B cell (primary cell): Measurements from ENCODE around the gene MTMR6. TPM values are rescaled to one million over a fixed set of nuclear protein-coding genes. Genes with fewer than 3 reads are reported as not detected.

Source experiments
- ATAC-seq: fragments of 200-7000 bp; cut with Tn5 transposase; one replicate; pipeline ENCODE4 v1.10.0; 2021; ENCODE audit warnings: low read depth, mild to moderate bottlenecking, moderate number of reproducible peaks, moderate library complexity
- CTCF ChIA-PET: fragments of 350-600 bp; sonication (Branson Sonifier 250); formaldehyde crosslinking; loops from one replicate; lab custom pipeline; 2021; ENCODE audit warnings: antibody characterized with exemption, inconsistent platforms; lab: Charles Lee
- POLR2A ChIA-PET: fragments of 350-600 bp; sonication (Branson Sonifier 250); formaldehyde crosslinking; loops from one replicate; lab custom pipeline; 2021; ENCODE audit warnings: antibody characterized with exemption; lab: Charles Lee
- DNase-seq: peaks from one replicate; pipeline ENCODE4 v3.0.0; 2013
- H2AFZ ChIP-seq: 2 replicates; pipeline ENCODE4 v1.6.1; 2012; ENCODE audit warnings: mild to moderate bottlenecking, low read depth, low read length; ENCODE audit not compliant: insufficient read depth, poor library complexity, severe bottlenecking
- H3K27ac ChIP-seq, 2 donors: 1 replicate in 1 of 2; 2 replicates in 1 of 2; pipeline ENCODE4 v1.5.1; 2012 to 2013; ENCODE audit warnings: low read length in 2 of 2, mild to moderate bottlenecking in 2 of 2, moderate library complexity in 1 of 2
- H3K27me3 ChIP-seq, 4 experiments: fragments of 200-600 bp in 1 of 4; sonication (generic) in 1 of 4; replicated peaks in 1 of 4; 1 replicate in 2 of 4; 2 replicates in 2 of 4; pipeline versions ENCODE4 v1.6.1 to v1.7.0; 2013 to 2016; ENCODE audit warnings: low read length in 3 of 4, mild to moderate bottlenecking in 2 of 4, mixed read lengths in 1 of 4, moderate library complexity in 1 of 4; ENCODE audit not compliant: insufficient read depth in 4 of 4, control insufficient read depth in 3 of 4; ENCODE audit errors: control extremely low read depth in 1 of 4
- H3K36me3 ChIP-seq, 2 experiments: replicated peaks in 1 of 2; 1 replicate in 1 of 2; 2 replicates in 1 of 2; pipeline versions ENCODE4 v1.6.1 to v1.7.1; 2013; ENCODE audit warnings: low read length in 1 of 2; ENCODE audit not compliant: insufficient read depth in 2 of 2, control insufficient read depth in 1 of 2; ENCODE audit errors: control extremely low read depth in 1 of 2, extremely low read depth in 1 of 2
- H3K4me1 ChIP-seq, 2 donors: fragments of 200-600 bp in 1 of 2; sonication (generic) in 1 of 2; 1 replicate in 1 of 2; 2 replicates in 1 of 2; pipeline versions ENCODE4 v1.5.1 to v1.6.1; 2013 to 2017; ENCODE audit warnings: low read length in 2 of 2; ENCODE audit not compliant: control insufficient read depth in 2 of 2, insufficient read depth in 2 of 2
- H3K4me2 ChIP-seq: replicated peaks from 2 replicates; pipeline ENCODE3; 2012; ENCODE audit warnings: mild to moderate bottlenecking, low read depth, low read length; ENCODE audit not compliant: poor library complexity, severe bottlenecking
- H3K4me3 ChIP-seq, 5 experiments: fragments of 200-600 bp in 1 of 5; sonication (generic) in 1 of 5; 1 replicate in 3 of 5; 2 replicates in 2 of 5; pipeline versions ENCODE4 v1.5.1 to v1.7.0; 2011 to 2016; ENCODE audit warnings: low read length in 4 of 5, mild to moderate bottlenecking in 4 of 5, low read depth in 2 of 5, control low read depth in 1 of 5, moderate library complexity in 1 of 5; ENCODE audit not compliant: insufficient read depth in 1 of 5; ENCODE audit errors: control extremely low read depth in 1 of 5, extremely low read depth in 1 of 5
- H3K79me2 ChIP-seq: fragments of 200-600 bp; sonication (generic); one replicate; pipeline ENCODE4 v1.6.0; 2016; ENCODE audit warnings: low read length; ENCODE audit not compliant: control insufficient read depth, insufficient read depth
- H3K9ac ChIP-seq: fragments of 200-600 bp; sonication (generic); 2 replicates; pipeline ENCODE4 v1.6.1; 2017; ENCODE audit warnings: mild to moderate bottlenecking, low read length, moderate library complexity
- H3K9me3 ChIP-seq, 3 donors: one replicate each; pipeline versions ENCODE4 v1.6.1 to v1.7.1; 2013; ENCODE audit warnings: low read length in 2 of 3; ENCODE audit not compliant: control insufficient read depth in 2 of 3, insufficient read depth in 1 of 3; ENCODE audit errors: control extremely low read depth in 1 of 3
- H4K20me1 ChIP-seq: 2 replicates; pipeline ENCODE4 v1.6.0; 2012; ENCODE audit warnings: mild to moderate bottlenecking, low read length; ENCODE audit not compliant: insufficient read depth, control insufficient read depth, poor library complexity, severe bottlenecking
- H3K27ac Mint-ChIP-seq: one replicate; pipeline ENCODE4 v1.8.0; 2021; ENCODE audit warnings: mixed read lengths
- H3K27me3 Mint-ChIP-seq: one replicate; pipeline ENCODE4 v1.8.0; 2021; ENCODE audit warnings: mixed read lengths
- H3K4me1 Mint-ChIP-seq: one replicate; pipeline ENCODE4 v1.8.0; 2021; ENCODE audit warnings: mixed read lengths
- H3K4me3 Mint-ChIP-seq: one replicate; pipeline ENCODE4 v1.8.0; 2021; ENCODE audit warnings: mixed read lengths
- H3K9me3 Mint-ChIP-seq: one replicate; pipeline ENCODE4 v1.8.0; 2022; ENCODE audit warnings: mixed read lengths; ENCODE audit not compliant: insufficient read depth
- EZH2 ChIP-seq: IDR thresholded peaks from 2 replicates; pipeline ENCODE4 v1.6.1; 2012; ENCODE audit warnings: borderline replicate concordance, low read depth, mild to moderate bottlenecking, moderate library complexity, low read length; ENCODE audit not compliant: insufficient read depth, poor library complexity, severe bottlenecking
- WGBS: methylation state at CpG from one replicate; pipeline ENCODE4 v1.1.5; 2013; ENCODE audit warnings: missing lambda C conversion rate; ENCODE audit not compliant: insufficient coverage; 5-methylcytosine and 5-hydroxymethylcytosine counted together
- intact Hi-C: fragments of 100-400 bp; cut with micrococcal nuclease; formaldehyde crosslinking; loops from one replicate; pipeline ENCODE4 v1.10.0; 2022
- polyA plus RNA-seq: library from polyadenylated mRNA; depleted of rRNA; stranded (reverse); fragments of >200 nt; gene quantifications from 2 replicates; pipeline ENCODE4 v1.2.3, GENCODE V29; 2012
- total RNA-seq, 2 donors: library from RNA; stranded (reverse); fragments of 120-200 nt in 1 of 2; gene quantifications; 1 replicate in 1 of 2; 2 replicates in 1 of 2; pipeline versions ENCODE4 v1.2.3 to v1.2.4, GENCODE V29; 2013 to 2022
- TF ChIP-seq, protein P1 (sequence below): fragments of 200-600 bp; IDR thresholded peaks from one replicate; pipeline ENCODE4 v1.8.0; 2022; ENCODE audit warnings: antibody characterized with exemption, mild to moderate bottlenecking

The MTMR6 gene
- total and polyA plus RNA-seq, 2 donors (not counting 1 experiment from before 2014, with no cell fraction given), result 3.7 to 21.4 TPM

DNA sequence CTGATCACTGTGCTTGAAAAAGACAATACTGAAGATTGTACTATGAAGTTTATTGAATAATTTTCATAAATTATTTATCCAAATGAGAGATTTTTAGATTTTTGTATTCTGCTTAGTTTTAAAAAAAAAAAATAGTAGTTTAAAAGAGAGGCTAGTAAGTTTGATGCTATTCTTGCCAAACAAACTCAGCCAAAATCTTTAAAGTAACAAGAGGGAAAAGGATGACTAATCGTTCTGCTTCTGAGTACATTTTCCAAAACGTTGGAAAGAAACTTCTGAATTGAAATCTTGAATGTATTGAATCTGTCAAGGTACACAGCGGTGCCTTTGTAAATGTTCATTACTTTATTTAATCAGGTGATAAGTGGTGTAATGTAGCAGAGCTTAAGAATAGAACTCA is 48.6 kb upstream of the MTMR6 start:
- H3K27me3 ChIP-seq, result no peaks in the 10 kb centered on the region
- H3K9ac ChIP-seq, result no peak overlapping the region
- no peaks in the 10 kb centered on the region for H3K9me3 ChIP-seq
- H3K4me1 Mint-ChIP-seq, result no peaks in the 10 kb centered on the region
- WGBS, result no CpG with 5 or more reads among the region's 3 CpGs
- CTCF ChIA-PET, result interaction anchor here (0.6 kb wide), 1 partner anchor 40 kb away, joined by 3 read pairs; no protein-coding TSS in a partner anchor
- no peaks in the 10 kb centered on the region for H3K27me3 Mint-ChIP-seq
- no peak overlapping the region for H3K4me3 Mint-ChIP-seq
- no peaks in the 10 kb centered on the region for H3K4me1 ChIP-seq
- no peaks in the 10 kb centered on the region for H3K9me3 Mint-ChIP-seq
- no peak overlapping the region for H2AFZ ChIP-seq
- H4K20me1 ChIP-seq, result no peaks in the 10 kb centered on the region
- no peak overlapping the region for H3K4me3 ChIP-seq
- no peak overlapping the region for H3K27ac ChIP-seq
- no peak for TF ChIP-seq EZH2
- TF ChIP-seq, protein P1, sequence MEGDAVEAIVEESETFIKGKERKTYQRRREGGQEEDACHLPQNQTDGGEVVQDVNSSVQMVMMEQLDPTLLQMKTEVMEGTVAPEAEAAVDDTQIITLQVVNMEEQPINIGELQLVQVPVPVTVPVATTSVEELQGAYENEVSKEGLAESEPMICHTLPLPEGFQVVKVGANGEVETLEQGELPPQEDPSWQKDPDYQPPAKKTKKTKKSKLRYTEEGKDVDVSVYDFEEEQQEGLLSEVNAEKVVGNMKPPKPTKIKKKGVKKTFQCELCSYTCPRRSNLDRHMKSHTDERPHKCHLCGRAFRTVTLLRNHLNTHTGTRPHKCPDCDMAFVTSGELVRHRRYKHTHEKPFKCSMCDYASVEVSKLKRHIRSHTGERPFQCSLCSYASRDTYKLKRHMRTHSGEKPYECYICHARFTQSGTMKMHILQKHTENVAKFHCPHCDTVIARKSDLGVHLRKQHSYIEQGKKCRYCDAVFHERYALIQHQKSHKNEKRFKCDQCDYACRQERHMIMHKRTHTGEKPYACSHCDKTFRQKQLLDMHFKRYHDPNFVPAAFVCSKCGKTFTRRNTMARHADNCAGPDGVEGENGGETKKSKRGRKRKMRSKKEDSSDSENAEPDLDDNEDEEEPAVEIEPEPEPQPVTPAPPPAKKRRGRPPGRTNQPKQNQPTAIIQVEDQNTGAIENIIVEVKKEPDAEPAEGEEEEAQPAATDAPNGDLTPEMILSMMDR, result no peak
- DNase-seq (no peak), ATAC-seq (no peak)
- POLR2A ChIA-PET, result no interaction called here
- no peaks in the 10 kb centered on the region for H3K79me2 ChIP-seq
- intact Hi-C loops, result no loop called here
- no peak overlapping the region for H3K4me2 ChIP-seq
- H3K36me3 ChIP-seq, result peaks cover 0 to 31% of the 10 kb centered on the region in 2 experiments
- no peak overlapping the region for H3K27ac Mint-ChIP-seq

DNA sequence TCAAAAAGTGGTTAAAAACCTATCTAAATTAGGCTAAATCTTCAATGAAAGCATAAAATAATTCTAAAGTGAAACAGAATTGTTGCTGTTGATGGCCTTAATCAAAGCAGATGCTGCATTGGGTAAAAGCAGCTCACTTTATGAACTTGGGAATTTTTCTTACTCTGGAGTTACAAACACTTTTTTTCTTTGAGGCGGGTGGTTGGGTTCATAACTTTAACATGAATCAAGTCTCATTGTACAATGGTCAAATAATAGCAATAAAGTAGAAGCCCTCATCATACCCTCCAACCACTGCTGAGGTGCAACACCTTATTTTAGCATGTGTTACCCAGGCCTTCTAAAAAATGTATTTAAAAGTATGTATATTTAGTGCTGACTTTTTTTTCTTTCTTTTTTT is 43.3 kb upstream of the MTMR6 start:
- Histone ChIP-seq H3K79me2 (no peaks in the 10 kb centered on the region), H3K27ac (no peak overlapping the region), H3K4me3 (no peak overlapping the region), H3K9me3 (no peaks in the 10 kb centered on the region), H3K36me3 (peaks cover 2 to 55% of the 10 kb centered on the region in 2 experiments), H3K4me2 (no peak overlapping the region), H3K9ac (no peak overlapping the region), H2AFZ (no peak overlapping the region), H4K20me1 (no peaks in the 10 kb centered on the region), H3K4me1 (no peaks in the 10 kb centered on the region), H3K27me3 (no peaks in the 10 kb centered on the region)
- intact Hi-C loops, result no loop called here
- Mint-ChIP-seq H3K4me3 (no peak overlapping the region), H3K27ac (no peak overlapping the region), H3K27me3 (no peaks in the 10 kb centered on the region), H3K4me1 (no peaks in the 10 kb centered on the region), H3K9me3 (no peaks in the 10 kb centered on the region)
- no peak for DNase-seq
- TF ChIP-seq EZH2, result no peak
- TF ChIP-seq, protein P1, result no peak
- POLR2A ChIA-PET, result no interaction called here
- CTCF ChIA-PET, result interaction anchor here (1.4 kb wide), 1 partner anchor 97 kb away, joined by 4 read pairs; no protein-coding TSS in a partner anchor
- ATAC-seq, result no peak
- no CpG with 5 or more reads among the region's 1 CpG for WGBS
